Measurements from ENCODE around the gene LSM12. TPM values are rescaled to one million over a fixed set of nuclear protein-coding genes. Genes with fewer than 3 reads are reported as not detected.
A peak's percentile ranks its signal among the peaks of the same experiment; 100 is the strongest.
"Not testable (repeated sequence)": the region's sequence is repeated elsewhere in the genome, so short reads cannot be mapped to it uniquely, and the experiment has no call there.

Gene LSM12
- total RNA-seq, 1 experiment from 2014 or later = 85.5 TPM

DNA sequence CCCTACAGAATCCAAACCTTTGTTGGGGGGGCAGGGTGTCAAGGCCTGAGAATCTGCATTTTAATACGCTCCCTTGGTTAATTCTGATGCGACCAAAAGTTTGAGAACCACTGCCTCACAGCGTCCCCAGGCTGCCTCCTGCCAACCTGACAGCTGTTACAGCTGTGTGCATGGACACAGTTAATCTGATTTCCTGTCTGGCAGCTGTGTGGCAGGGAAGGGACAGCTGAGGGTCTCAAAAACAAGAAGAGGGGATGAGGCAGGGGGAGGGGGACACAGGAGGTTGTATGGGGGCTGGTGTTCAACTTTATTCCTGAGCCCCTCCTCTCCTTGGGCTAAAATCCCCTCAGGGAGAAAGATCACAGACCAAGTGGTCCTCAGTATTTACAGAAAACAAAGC, 39.5 kb upstream of the LSM12 start:
- peaks cover 28% of the 10 kb centered on the region for H3K4me1 ChIP-seq
- Mint-ChIP-seq H3K9me3 (ENCODE audit: unreplicated experiment) (no peaks in the 10 kb centered on the region), H3K4me1 (ENCODE audit: low read depth, unreplicated experiment) (peaks cover 15% of the 10 kb centered on the region), H3K36me3 (ENCODE audit: insufficient read depth, unreplicated experiment) (peaks cover 6% of the 10 kb centered on the region), H3K27ac (ENCODE audit: unreplicated experiment) (no peak overlapping the region), H3K4me3 (ENCODE audit: unreplicated experiment) (no peak overlapping the region), H3K27me3 (ENCODE audit: insufficient read depth, unreplicated experiment) (no peaks in the 10 kb centered on the region)
- H3K4me3 ChIP-seq (ENCODE audit: low read depth, low read length) = no peak overlapping the region
- no peaks in the 10 kb centered on the region for H3K9me3 ChIP-seq
- intact Hi-C loops (cut with micrococcal nuclease; ENCODE audit: unreplicated experiment) = no loop called here
- H3K27me3 ChIP-seq (replicated peaks; ENCODE audit: control insufficient read depth, insufficient read depth, low read length) = no peaks in the 10 kb centered on the region
- ChIA-PET CTCF (interaction anchor here (0.6 to 1.5 kb wide), 2 partner anchors 17 to 18 kb away, joined by 4 to 7 read pairs; partner anchors contain the start of gene HDAC5), POLR2A (no interaction called here)
- BruUV-seq (replicated peaks) = no TSS peak
- H3K36me3 ChIP-seq (ENCODE audit: control insufficient read depth, insufficient read depth, low read length) = no peaks in the 10 kb centered on the region
- TF ChIP-seq, protein P1, sequence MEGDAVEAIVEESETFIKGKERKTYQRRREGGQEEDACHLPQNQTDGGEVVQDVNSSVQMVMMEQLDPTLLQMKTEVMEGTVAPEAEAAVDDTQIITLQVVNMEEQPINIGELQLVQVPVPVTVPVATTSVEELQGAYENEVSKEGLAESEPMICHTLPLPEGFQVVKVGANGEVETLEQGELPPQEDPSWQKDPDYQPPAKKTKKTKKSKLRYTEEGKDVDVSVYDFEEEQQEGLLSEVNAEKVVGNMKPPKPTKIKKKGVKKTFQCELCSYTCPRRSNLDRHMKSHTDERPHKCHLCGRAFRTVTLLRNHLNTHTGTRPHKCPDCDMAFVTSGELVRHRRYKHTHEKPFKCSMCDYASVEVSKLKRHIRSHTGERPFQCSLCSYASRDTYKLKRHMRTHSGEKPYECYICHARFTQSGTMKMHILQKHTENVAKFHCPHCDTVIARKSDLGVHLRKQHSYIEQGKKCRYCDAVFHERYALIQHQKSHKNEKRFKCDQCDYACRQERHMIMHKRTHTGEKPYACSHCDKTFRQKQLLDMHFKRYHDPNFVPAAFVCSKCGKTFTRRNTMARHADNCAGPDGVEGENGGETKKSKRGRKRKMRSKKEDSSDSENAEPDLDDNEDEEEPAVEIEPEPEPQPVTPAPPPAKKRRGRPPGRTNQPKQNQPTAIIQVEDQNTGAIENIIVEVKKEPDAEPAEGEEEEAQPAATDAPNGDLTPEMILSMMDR (IDR thresholded peaks at IDR 0.05; ENCODE audit: insufficient read depth in 1 of 2, low read depth in 1 of 2, low read length in 1 of 2, severe bottlenecking in 1 of 2, unreplicated experiment in 1 of 2) = no peak
- no peak for DNase-seq

DNA sequence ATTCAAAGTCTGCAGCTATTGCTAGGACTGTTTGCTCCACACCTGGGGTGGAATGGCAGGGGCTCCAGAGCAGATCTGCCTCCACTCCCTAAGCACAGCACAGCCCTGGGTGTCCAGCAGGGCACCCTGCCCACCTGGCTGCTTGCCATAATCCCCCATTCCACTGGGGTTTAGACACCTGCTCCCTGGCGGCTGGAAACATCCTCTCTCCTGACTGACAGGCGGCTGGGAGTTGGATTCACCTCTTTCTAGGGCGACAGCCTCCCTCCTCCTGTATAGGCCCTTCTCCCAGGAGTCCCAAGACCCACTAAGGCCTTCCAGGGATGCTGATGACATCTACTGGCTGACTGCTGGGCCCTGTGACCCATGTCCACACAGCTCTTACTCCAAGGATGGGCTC, 39.0 kb upstream of the LSM12 start:
- no TSS peak for BruUV-seq (replicated peaks)
- CTCF ChIA-PET = interaction anchor here (0.6 to 1.0 kb wide), 2 partner anchors 18 kb away, joined by 3 to 4 read pairs; partner anchors contain the start of gene HDAC5
- Histone ChIP-seq H3K4me1 (peaks cover 28% of the 10 kb centered on the region), H3K36me3 (ENCODE audit: control insufficient read depth, insufficient read depth, low read length) (no peaks in the 10 kb centered on the region), H3K9me3 (no peaks in the 10 kb centered on the region), H3K4me3 (ENCODE audit: low read depth, low read length) (no peak overlapping the region), H3K27me3 (replicated peaks; ENCODE audit: control insufficient read depth, insufficient read depth, low read length) (no peaks in the 10 kb centered on the region)
- POLR2A ChIA-PET = no interaction called here
- TF ChIP-seq, protein P1 (IDR thresholded peaks at IDR 0.05; ENCODE audit: insufficient read depth in 1 of 2, low read depth in 1 of 2, low read length in 1 of 2, severe bottlenecking in 1 of 2, unreplicated experiment in 1 of 2) = no peak
- no peak for DNase-seq
- Mint-ChIP-seq H3K27ac (ENCODE audit: unreplicated experiment) (no peak overlapping the region), H3K9me3 (ENCODE audit: unreplicated experiment) (no peaks in the 10 kb centered on the region), H3K27me3 (ENCODE audit: insufficient read depth, unreplicated experiment) (no peaks in the 10 kb centered on the region), H3K4me3 (ENCODE audit: unreplicated experiment) (no peak overlapping the region), H3K36me3 (ENCODE audit: insufficient read depth, unreplicated experiment) (peaks cover 6% of the 10 kb centered on the region), H3K4me1 (ENCODE audit: low read depth, unreplicated experiment) (peaks cover 15% of the 10 kb centered on the region)
- intact Hi-C loops (cut with micrococcal nuclease; ENCODE audit: unreplicated experiment) = no loop called here

GRCh38 chr17:44102849-44103622, 36.6 kb upstream of the LSM12 start:
- POLR2A ChIA-PET = interaction anchor here (0.6 to 0.7 kb wide), 3 partner anchors 37 to 97 kb away, joined by 4 to 5 read pairs (median 4); partner anchors contain the start of genes ATXN7L3 and LSM12
- intact Hi-C loops (cut with micrococcal nuclease; ENCODE audit: unreplicated experiment) = no loop called here
- peak overlapping the region; percentile 87 for H3K27ac Mint-ChIP-seq (ENCODE audit: unreplicated experiment)
- TF ChIP-seq, protein P1 (IDR thresholded peaks at IDR 0.05; ENCODE audit: insufficient read depth in 1 of 2, low read depth in 1 of 2, low read length in 1 of 2, severe bottlenecking in 1 of 2, unreplicated experiment in 1 of 2) = peak in 1 of 2 experiments; percentile 37
- H3K36me3 Mint-ChIP-seq (ENCODE audit: insufficient read depth, unreplicated experiment) = peaks cover 6% of the 10 kb centered on the region
- H3K4me3 ChIP-seq (ENCODE audit: low read depth, low read length) = no peak overlapping the region
- H3K4me1 Mint-ChIP-seq (ENCODE audit: low read depth, unreplicated experiment) = peaks cover 8% of the 10 kb centered on the region
- H3K36me3 ChIP-seq (ENCODE audit: control insufficient read depth, insufficient read depth, low read length) = no peaks in the 10 kb centered on the region
- DNase-seq = peak; percentile 78 to 79
- H3K9me3 Mint-ChIP-seq (ENCODE audit: unreplicated experiment) = no peaks in the 10 kb centered on the region
- no peaks in the 10 kb centered on the region for H3K27me3 ChIP-seq (replicated peaks; ENCODE audit: control insufficient read depth, insufficient read depth, low read length)
- TSS peak; percentile 35 for BruUV-seq (replicated peaks)
- peaks cover 12% of the 10 kb centered on the region for H3K4me1 ChIP-seq
- CTCF ChIA-PET = interaction anchor here (0.6 to 2.2 kb wide), 11 partner anchors 13 to 380 kb away, joined by 3 to 17 read pairs (median 4); partner anchors contain the start of genes HDAC5 and TMUB2
- peak overlapping the region; percentile 32 for H3K4me3 Mint-ChIP-seq (ENCODE audit: unreplicated experiment)
- H3K9me3 ChIP-seq = no peaks in the 10 kb centered on the region
- no peaks in the 10 kb centered on the region for H3K27me3 Mint-ChIP-seq (ENCODE audit: insufficient read depth, unreplicated experiment)

DNA sequence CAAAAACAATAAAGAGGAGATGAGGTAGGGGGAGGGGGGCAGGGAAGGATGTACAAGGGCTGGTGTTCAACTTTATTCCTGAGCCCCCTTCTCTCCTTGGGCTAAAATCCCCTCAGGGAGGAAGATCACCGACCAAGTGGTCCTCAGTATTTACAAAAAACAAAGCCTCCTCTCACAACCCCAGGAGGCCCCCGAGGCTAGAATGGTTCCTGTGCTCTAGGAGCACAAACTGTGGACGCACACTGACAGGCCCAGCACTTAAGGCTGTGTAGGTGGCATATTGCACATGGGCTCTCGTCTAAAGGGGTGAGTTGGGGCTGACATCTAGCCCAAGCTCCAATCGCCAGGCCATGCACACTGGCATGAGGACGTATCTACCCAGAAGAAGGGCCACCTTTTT, 35.4 kb upstream of the LSM12 start:
- POLR2A ChIA-PET = not testable (repeated sequence)

More for the DNA sequence above, 35.4 kb upstream of the LSM12 start:
- H3K4me3 ChIP-seq (ENCODE audit: low read depth, low read length); BruUV-seq (replicated peaks); H3K36me3 ChIP-seq (ENCODE audit: control insufficient read depth, insufficient read depth, low read length); H3K36me3 Mint-ChIP-seq (ENCODE audit: insufficient read depth, unreplicated experiment); H3K4me1 ChIP-seq; H3K27ac Mint-ChIP-seq (ENCODE audit: unreplicated experiment); H3K9me3 Mint-ChIP-seq (ENCODE audit: unreplicated experiment); intact Hi-C loops (cut with micrococcal nuclease; ENCODE audit: unreplicated experiment); H3K27me3 ChIP-seq (replicated peaks; ENCODE audit: control insufficient read depth, insufficient read depth, low read length); H3K4me3 Mint-ChIP-seq (ENCODE audit: unreplicated experiment); H3K27me3 Mint-ChIP-seq (ENCODE audit: insufficient read depth, unreplicated experiment); DNase-seq; H3K4me1 Mint-ChIP-seq (ENCODE audit: low read depth, unreplicated experiment); H3K9me3 ChIP-seq: not testable (repeated sequence)
- CTCF ChIA-PET = interaction anchor here (0.6 to 0.9 kb wide), 2 partner anchors 14 to 22 kb away, joined by 3 read pairs; partner anchors contain the start of gene HDAC5
